Stimulated activated CD4-positive, alpha-beta T cell treated with anti-CD3 and anti-CD28 coated beads, Interleukin-1b, Interleukin-23, amount 100 ng/mL, for 48 hours (primary cell): ENCODE data around the gene RTP1.
"Not testable (repeated sequence)": the region's sequence is repeated elsewhere in the genome, so short reads cannot be mapped to it uniquely, and the experiment has no call there.

Experiments used
- DNase-seq: peaks from one replicate; pipeline ENCODE4 v3.0.0-alpha.2; 2020

Gene RTP1

DNA sequence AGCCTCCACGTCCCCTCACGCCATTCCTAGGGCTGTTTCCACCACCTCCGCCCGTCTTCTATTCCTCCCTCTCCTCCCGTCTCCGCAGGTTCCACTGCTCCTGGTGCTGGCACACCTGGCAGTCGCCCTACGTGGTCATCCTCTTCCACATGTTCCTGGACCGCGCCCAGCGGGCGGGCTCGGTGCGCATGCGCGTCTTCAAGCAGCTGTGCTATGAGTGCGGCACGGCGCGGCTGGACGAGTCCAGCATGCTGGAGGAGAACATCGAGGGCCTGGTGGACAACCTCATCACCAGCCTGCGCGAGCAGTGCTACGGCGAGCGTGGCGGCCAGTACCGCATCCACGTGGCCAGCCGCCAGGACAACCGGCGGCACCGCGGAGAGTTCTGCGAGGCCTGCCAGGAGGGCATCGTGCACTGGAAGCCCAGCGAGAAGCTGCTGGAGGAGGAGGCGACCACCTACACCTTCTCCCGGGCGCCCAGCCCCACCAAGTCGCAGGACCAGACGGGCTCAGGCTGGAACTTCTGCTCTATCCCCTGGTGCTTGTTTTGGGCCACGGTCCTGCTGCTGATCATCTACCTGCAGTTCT lies 2.3 kb downstream of the RTP1 start:
- DNase-seq: not testable (repeated sequence)

DNA sequence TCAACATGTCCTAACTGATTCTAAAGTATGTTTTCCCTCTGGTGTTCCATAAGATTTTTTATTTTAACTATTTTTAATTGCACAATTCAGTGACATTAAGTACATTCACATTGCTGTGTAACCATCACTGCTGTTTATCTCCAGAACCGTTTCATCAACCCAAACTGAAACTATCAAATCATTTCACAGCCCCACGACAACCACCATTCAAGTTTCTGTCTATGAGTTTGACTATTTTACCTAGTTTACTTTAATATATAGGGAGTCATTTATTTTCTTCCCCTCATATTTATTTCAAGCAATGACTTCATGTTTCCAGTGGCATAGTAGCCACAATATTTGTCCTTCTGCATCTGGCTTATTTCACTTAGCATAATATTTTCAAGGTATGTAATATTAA lies 8.4 kb downstream of the RTP1 start:
- no peak for DNase-seq

GRCh38 chr3:187207062-187207461 lies 9.8 kb downstream of the RTP1 start:
- DNase-seq: no peak

DNA sequence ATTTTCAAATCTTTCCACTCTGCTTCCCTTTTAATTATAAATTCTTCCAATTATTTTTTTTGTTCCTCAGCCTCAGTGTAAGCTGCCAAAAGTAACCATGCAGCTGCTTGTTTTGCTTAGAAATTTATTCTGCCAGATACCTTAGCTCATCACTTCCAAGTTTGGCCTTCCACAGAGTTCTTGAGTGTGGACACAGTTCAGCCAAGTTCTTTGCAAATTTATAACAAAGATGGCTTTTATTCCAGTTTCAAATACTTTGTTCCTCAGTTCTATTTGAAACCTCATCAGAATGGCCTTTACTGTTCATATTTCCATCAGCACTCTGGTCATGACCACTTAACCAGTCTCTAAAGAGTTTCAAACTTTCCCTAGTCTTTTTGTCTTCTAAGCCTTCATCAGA lies 10.3 kb downstream of the RTP1 start:
- no peak for DNase-seq

DNA sequence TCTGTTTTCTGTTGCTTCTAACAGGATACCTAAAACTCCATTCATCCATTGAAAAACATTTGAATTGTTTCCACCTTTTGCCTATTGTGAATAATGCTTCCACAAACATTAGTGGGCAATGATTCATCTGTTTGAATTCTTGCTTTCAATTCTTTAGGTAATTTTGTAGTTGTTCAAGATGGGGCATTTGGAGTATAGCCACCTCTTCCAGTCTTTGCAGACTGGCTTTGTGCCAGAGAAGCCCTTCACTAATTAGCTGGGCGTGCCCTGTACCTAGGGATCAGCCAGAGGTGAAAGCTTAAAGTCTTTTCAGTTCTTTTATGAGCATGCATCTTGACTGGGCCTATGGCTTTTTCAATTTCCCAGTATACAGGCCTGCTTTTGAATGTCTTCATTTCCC lies 10.9 kb downstream of the RTP1 start:
- DNase-seq: no peak

- DNase-seq: no peak
Observed at GRCh38 chr3:187209491-187209890, 12.2 kb downstream of the RTP1 start.

GRCh38 chr3:187210091-187210490 lies 12.8 kb downstream of the RTP1 start:
- DNase-seq: no peak

DNA sequence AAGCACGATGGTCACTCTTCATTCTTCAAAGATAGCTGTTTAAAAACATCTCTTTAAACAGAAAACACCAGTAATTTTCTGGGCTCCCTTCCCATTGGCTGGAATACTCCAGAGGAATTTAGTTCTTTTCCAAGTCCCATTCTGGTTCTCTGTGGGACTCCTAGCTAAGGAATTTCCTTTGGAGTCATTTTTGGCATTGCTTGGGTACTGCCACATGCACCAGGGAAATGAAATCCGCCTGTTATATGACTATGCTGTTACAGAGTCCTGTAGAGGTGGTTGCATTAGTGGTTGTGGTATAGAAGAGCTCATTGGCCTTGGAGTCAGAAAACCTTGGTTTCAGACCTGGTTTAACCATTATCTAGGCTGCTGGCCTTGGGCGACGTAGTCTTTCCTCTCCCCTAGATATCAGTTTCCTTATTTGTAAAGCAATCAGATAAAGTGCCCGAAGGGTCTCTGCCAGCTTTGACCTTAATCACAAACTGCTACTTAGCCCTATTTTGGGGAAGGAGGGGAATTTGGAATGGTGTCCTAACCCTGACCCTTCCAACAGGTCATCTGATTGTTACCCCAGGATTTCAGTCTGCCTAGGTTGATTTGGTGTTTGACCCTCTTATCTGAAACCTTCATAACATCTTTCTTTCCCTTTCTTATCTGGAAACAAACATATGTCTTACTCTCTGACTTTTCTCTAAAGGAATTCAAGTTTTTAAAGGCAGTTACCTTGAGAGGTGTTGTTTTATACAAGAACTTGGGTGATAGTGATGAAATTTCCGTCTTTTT lies 13.4 kb downstream of the RTP1 start:
- DNase-seq: no peak

DNA sequence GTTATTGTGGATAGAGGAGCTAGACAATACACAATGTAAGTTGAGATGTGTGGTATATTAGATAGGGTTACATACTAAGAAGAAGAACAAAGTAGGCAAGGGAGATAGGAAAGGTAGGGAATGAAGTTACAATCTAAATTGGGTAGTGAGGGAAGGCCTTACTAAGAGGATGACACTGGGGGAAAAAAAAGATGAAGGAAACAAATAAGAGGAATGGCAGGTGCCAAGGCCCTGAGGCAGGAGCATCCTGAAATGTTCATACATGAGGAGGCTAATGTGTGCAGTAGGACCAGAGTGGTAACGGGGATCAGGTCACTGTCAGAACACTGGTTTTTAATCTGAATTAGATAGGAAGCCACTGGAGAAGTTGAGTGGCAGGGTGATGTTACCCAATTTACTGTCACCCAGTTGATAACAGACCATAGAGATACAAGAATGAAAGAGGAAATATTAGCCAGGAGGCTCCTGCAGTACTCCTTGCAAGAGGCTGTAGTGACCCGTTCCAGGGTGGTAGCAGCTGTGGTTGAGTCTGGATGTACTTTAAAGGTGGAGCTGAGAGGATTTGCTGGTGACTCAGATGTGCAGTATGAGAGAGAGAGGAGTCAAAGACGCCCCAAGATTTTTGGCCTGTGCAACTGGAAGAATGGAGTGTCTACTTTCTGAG lies 14.4 kb downstream of the RTP1 start:
- no peak for DNase-seq

GRCh38 chr3:187212196-187212545 lies 14.9 kb downstream of the RTP1 start:
- no peak for DNase-seq

- no peak for DNase-seq
Observed at GRCh38 chr3:187212705-187213104, 15.4 kb downstream of the RTP1 start.

- no peak for DNase-seq
Observed at GRCh38 chr3:187213616-187214015, 16.3 kb downstream of the RTP1 start.

- DNase-seq: no peak
Observed at GRCh38 chr3:187215460-187215859, 18.2 kb downstream of the RTP1 start.

GRCh38 chr3:187222801-187223200 lies 25.5 kb downstream of the RTP1 start:
- no peak for DNase-seq

GRCh38 chr3:187223799-187224198 lies 26.5 kb downstream of the RTP1 start:
- no peak for DNase-seq

- DNase-seq: no peak
Observed at GRCh38 chr3:187227658-187228258, 30.5 kb downstream of the RTP1 start.

- no peak for DNase-seq
Observed at GRCh38 chr3:187228740-187229139, 31.5 kb downstream of the RTP1 start.

DNA sequence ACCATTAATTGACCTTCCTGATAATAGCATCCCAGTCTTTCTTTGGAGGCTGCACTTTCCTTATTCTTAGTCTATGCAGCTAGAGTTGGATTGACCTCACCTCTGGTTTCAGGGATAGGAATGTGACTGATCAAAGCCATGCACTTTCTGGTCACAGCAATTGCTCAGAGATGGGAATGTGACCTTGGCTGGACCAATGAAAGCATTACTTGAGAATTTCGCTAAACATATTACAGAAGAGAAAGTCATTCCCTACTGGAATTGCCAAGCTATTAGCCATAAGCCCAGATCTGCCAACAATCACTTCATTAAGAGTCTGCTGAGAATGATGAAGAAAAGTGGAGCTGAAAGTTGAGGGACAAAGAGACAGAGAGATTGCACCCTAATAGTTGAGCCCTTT lies 32.7 kb downstream of the RTP1 start:
- no peak for DNase-seq

DNA sequence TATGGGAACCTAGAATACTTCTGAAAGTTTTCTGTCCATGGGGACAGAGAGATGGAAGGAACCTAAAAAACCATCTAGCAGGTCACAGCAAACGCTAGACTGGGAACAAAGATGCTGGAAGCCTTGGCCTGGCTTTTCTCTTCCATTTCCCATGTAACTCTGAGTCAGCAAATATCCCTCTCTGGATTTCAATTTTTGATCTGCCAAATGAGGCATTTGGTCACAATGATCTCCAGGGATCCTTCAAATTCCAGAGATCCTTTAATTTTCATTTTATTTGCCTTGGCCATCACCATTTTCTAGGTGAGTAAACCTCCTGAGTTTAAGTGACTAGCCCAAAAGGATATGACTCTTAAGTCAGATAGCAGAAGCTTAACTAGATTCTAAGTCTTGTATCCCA lies 39.7 kb downstream of the RTP1 start:
- DNase-seq: no peak

- no peak for DNase-seq
Observed at GRCh38 chr3:187237741-187238140, 40.5 kb downstream of the RTP1 start.

DNA sequence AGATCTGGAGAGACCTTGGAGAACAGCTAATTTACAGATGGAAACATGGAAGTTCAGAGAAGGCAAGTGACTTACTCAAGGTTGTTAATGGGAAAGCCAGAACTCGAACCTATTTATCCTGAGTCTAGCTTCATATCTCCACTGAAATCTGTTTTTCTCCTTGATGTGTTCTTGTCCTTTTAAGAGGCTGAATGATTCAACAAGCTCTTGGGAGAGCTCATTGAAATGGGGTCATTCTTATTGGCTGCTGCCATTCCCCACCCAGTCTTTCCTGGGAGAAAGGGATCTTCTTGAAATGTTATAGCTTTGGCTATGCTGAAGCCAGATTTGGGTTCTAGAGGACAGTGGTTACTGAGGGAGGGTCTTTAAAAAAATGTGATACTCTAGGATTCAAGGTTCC lies 41.0 kb downstream of the RTP1 start:
- no peak for DNase-seq

DNA sequence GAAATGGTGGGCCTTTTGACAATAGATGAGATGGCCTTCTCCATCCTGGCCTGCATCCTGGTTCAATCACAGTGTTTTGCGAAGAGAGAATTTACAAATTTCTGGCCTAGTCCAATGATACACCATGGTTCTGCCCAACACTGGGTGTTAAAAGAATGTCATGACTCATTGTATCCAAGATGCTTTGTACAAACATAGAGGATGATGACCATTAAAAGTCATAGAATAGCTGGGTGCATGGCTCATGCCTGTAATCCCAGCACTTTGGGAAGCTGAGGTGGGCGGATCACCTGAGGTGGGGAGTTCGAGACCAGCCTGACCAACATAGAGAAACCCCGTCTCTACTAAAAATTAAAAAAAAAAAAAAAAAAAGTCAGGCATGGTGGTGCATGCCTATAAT lies 41.5 kb downstream of the RTP1 start:
- not testable (repeated sequence) for DNase-seq

GRCh38 chr3:187242435-187242834 lies 45.1 kb downstream of the RTP1 start:
- DNase-seq: no peak

DNA sequence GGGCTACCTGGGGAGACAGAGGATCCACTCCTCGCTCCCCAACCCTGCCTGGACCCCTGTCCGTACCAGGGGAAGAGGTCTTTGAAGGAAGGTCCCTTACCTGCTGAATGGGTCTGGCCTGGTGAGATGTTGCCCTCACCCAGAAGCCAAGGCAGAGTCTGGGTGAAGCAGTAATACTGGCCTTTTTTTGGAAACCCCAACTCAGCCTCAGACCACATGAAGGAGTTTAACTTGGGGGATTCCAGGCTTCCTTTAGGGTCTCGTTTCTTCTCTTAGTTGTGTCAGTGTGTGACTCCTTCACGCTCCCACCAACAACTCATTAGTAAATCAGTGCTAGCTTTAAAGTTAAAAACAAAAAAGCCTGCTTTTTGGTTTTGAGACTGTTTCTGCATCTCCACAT lies 45.6 kb downstream of the RTP1 start:
- DNase-seq: no peak
